Measurements from ENCODE around the gene CD63.

CD63 gene

DNA sequence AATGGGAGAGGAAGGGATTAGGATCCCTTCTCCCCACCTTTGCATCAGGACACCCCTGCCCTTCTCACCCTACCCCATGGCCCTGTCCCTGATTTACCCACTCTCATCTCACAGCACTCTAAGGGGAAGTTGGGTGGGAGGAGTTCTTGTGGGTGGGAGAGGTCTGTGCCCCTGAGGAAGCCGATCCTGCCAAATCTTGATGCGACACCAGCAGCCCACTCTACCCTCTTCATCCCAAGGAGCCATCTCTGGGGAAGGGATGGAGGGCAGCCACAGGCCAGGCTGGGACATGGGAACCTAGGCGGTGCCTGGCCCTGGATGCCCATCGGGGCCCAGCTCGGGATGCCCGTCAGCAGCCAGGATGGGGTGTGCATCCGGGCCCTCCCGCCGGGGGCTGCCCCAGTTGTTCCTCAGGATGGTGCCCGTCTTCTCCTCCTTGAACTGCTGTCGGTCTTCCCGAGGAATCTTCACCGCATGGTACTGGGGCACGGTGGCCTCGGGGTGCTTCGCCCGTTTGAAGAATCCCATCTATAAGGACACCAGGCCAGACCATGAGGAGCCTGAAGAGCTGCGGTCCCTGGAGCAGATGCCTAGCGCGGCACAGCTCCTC lies 43.9 kb downstream of the CD63 start:
- no peak for DNase-seq

DNA sequence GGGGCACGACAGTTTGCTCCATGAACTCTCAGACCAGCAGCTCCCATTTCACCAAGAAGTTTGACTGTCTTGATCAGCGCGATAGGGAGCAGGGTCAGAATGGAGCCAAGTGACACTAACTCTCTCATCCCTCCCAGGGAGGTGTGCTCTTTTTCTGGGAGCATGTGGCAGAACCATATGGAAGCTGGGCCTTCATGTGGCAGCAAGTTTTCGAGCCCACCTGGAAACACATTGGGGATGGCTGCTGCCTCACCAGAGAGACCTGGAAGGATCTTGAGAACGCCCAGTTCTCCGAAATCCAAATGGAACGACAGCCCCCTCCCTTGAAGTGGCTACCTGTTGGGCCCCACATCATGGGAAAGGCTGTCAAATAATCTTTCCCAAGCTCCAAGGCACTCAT lies 45.1 kb downstream of the CD63 start:
- DNase-seq: no peak

DNA sequence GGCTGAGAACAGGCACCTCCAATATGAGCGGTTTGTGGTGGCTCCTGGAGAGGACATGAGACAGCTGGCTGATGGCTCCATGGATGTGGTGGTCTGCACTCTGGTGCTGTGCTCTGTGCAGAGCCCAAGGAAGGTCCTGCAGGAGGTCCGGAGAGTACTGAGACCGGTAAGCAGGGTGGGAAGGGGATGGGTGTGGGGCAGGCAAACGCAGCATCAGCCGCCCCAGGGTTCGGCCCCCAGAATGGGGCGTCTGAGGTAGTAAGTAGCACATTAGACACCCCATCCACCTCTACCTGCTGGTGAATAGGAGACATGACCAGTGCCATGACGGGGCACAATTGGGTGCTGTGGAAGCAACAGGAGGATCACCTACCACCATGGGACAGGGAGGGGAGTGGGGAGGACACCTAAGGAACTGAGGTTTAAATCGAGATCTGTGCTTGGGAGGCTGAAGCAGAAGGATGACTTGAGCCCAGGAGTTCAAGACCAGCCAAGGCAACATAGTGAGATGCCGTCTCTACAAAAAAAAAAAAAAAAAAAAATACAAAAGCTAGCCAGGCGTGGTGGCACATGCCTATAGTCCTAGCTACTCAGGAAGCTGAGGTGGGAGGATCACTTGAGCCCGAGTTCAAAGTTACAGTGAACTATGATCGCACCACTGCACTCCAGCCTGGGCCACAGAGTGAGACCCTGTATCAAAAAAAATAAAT lies 46.6 kb downstream of the CD63 start:
- no peak for DNase-seq

DNA sequence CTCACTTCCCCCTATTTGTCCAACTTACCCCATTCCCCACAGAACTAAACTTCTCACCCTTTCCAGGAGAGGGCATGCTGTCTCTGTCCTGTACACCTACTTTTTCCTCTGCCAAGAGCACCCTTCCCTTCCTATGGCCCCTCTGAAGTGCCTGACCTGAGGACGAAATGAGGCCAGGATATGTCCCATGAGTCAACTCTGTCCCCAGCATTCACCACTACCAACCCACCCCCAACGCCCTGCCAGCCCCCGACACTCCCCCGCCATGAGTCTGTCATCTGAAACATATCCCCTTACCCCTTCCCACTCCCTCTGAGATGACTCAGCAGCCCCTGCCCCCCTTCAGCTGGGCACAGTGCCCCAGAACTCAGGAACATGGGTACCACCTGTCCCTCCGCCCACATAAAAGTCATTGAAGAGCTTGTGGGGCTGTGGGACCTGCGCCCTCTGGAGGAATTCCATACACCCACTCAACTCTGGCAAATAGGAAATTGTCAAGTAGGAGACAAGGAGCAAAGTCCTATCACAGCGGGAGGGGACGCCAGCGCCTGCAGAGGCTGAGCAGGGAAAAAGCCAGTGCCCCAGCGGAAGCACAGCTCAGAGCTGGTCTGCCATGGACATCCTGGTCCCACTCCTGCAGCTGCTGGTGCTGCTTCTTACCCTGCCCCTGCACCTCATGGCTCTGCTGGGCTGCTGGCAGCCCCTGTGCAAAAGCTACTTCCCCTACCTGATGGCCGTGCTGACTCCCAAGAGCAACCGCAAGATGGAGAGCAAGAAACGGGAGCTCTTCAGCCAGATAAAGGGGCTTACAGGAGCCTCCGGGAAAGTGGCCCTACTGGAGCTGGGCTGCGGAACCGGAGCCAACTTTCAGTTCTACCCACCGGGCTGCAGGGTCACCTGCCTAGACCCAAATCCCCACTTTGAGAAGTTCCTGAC lies 47.4 kb downstream of the CD63 start:
- DNase-seq: peak; percentile 46

DNA sequence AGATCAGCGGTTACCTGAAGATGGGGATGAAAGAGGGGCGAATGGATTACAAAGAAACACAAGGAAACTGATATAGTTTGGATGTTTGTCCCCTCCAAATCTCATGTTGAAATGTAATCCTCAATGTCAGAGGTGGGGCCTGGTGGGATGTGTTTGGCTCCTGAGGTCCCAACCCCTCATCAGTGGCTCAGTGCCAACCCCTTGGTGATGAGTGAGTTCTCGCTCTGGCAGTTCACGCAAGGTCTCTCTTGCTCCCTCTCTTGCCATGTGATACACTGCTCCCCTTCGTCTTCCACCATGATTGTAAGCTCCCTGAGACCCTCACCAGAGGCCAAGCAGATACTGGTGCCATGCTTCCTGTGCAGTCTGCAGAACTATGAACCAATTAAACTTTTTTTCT lies 49.1 kb downstream of the CD63 start:
- DNase-seq: no peak

DNA sequence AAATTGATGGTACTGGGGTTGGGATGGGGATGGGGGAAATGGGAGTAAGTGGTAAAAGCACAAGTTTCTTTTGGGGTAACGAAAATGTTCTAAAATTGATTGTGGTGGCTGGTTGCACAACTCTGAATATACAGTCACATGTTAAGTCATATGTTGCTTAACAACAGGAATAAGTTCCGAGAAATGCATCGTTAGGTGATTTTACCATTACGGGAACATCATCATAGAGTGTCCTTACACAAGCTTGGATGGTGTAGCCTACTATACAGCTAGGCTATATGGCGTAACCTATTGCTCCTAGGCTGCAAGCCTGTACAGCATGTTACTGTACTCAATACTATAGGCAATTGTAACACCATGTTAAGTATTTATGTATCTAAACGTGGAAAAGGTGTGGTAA lies 52.1 kb downstream of the CD63 start:
- DNase-seq: no peak

DNA sequence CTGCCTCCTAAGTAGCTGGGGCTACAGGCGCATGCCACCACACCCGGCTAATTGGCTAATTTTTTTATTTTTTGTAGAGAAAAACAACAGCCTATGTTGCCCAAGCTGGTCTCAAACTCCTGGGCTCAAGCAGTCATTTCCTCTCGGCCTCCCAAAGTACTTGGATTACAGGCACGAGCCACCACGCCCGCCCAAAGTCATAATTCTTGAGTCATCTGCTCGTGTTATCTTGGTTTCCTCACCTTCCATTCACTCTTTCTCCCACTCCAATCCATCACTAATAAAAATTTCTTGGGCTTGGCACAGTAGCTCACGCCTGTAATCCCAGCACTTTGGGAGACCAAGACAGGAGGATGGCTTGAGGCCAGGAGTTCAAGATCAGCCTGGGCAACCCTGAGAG lies 53.1 kb downstream of the CD63 start:
- no peak for DNase-seq

All from RPMI8226 (cell line).